A549 (cell line): Measurements from ENCODE around the gene ARAP2.
"Not testable (repeated sequence)": the region's sequence is repeated elsewhere in the genome, so short reads cannot be mapped to it uniquely, and the experiment has no call there.

Source experiments
- JUN ChIP-seq, 2 experiments: fragments of >200 bp; sonication (Bioruptor Twin); formaldehyde crosslinking; IDR thresholded peaks; 2 replicates in 1 of 2; 3 replicates in 1 of 2; pipeline ENCODE4 v1.6.1; 2016 to 2017
- MAFK ChIP-seq: fragments of 450-650 bp; IDR thresholded peaks from 2 replicates; pipeline ENCODE4 v1.6.1; 2014; ENCODE audit not compliant: partially characterized antibody
- MAX ChIP-seq: IDR thresholded peaks from 2 replicates; pipeline ENCODE4 v1.6.1; 2012
- NPAS2 ChIP-seq: fragments of 250-450 bp; sonication (Bioruptor Pico); IDR thresholded peaks from 2 replicates; pipeline ENCODE4 v1.8.0; 2022; ENCODE audit warnings: mild to moderate bottlenecking, moderate library complexity, borderline replicate concordance
- NR3C1 ChIP-seq: fragments of >200 bp; sonication (Bioruptor Twin); formaldehyde crosslinking; IDR thresholded peaks from 3 replicates; pipeline ENCODE4 v1.6.1; 2017
- RAD21 ChIP-seq, 2 experiments: fragments of >200 bp in 1 of 2; sonication (Bioruptor Twin) in 1 of 2; formaldehyde crosslinking in 1 of 2; IDR thresholded peaks in 1 of 2; conservative IDR thresholded peaks in 1 of 2; 2 replicates in 1 of 2; 3 replicates in 1 of 2; pipeline ENCODE4 v1.6.1; 2012 to 2018; ENCODE audit warnings: inconsistent platforms in 1 of 2
- RFX5 ChIP-seq: fragments of 450-650 bp; IDR thresholded peaks from 2 replicates; pipeline ENCODE4 v1.7.1; 2014; ENCODE audit warnings: antibody characterized with exemption, mild to moderate bottlenecking, moderate library complexity
- SMC3 ChIP-seq: fragments of >200 bp; sonication (Bioruptor Twin); formaldehyde crosslinking; IDR thresholded peaks from 3 replicates; pipeline ENCODE4 v1.6.1; 2018; ENCODE audit warnings: inconsistent platforms
- TF ChIP-seq, protein P1 (sequence below): fragments of >200 bp; sonication (Bioruptor Twin); formaldehyde crosslinking; IDR thresholded peaks from 3 replicates; pipeline ENCODE4 v1.5.1; 2016
- TF ChIP-seq, protein P2 (sequence below): IDR thresholded peaks from 2 replicates; pipeline ENCODE4 v1.6.1; 2012

GRCh38 chr4:36182315-36182714 is 62.0 kb downstream of the ARAP2 start:
- TF ChIP-seq, protein P1, sequence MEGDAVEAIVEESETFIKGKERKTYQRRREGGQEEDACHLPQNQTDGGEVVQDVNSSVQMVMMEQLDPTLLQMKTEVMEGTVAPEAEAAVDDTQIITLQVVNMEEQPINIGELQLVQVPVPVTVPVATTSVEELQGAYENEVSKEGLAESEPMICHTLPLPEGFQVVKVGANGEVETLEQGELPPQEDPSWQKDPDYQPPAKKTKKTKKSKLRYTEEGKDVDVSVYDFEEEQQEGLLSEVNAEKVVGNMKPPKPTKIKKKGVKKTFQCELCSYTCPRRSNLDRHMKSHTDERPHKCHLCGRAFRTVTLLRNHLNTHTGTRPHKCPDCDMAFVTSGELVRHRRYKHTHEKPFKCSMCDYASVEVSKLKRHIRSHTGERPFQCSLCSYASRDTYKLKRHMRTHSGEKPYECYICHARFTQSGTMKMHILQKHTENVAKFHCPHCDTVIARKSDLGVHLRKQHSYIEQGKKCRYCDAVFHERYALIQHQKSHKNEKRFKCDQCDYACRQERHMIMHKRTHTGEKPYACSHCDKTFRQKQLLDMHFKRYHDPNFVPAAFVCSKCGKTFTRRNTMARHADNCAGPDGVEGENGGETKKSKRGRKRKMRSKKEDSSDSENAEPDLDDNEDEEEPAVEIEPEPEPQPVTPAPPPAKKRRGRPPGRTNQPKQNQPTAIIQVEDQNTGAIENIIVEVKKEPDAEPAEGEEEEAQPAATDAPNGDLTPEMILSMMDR: not testable (repeated sequence)
- not testable (repeated sequence) for TF ChIP-seq NPAS2 (CRISPR knock-in tag); JUN (IDR thresholded peaks at IDR 0.05); MAFK; MAX; RFX5; RAD21 (conservative IDR thresholded peaks at IDR 0.05 in 1 of 2, IDR thresholded peaks at IDR 0.05 in 1 of 2); NR3C1; SMC3
- TF ChIP-seq, protein P2, sequence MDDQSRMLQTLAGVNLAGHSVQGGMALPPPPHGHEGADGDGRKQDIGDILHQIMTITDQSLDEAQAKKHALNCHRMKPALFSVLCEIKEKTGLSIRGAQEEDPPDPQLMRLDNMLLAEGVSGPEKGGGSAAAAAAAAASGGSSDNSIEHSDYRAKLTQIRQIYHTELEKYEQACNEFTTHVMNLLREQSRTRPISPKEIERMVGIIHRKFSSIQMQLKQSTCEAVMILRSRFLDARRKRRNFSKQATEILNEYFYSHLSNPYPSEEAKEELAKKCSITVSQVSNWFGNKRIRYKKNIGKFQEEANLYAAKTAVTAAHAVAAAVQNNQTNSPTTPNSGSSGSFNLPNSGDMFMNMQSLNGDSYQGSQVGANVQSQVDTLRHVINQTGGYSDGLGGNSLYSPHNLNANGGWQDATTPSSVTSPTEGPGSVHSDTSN: not testable (repeated sequence)
